ENCODE measurements around the gene FXYD7. TPM values are rescaled to one million over a fixed set of nuclear protein-coding genes. Genes with fewer than 3 reads are reported as not detected.

The FXYD7 gene
- total RNA-seq, 1 experiment from 2014 or later: 0.71 TPM

DNA sequence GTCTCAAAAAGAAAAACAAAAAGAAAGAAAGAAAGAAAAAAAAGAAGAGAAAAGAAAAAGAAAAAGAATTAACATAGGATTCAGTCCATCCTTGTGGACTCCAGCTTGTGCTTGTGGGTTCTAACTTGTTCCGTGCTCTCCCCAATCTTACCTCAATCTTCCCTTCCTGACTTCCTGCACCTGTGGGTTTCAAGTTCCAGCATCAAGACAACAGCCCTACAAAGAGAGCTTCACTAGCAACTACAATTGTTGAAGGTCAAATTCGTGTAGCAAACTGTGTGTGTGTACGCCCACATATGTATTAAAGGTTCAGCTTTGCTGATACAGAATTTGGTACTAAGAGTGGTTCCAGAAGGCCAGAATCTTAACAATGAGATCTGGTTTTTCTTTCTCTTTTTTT, 36.8 kb downstream of the FXYD7 start:
- TF ChIP-seq RAD21 (IDR thresholded peaks at IDR 0.05; ENCODE audit: low read depth): no peak
- no peak for TF ChIP-seq EGR1 (IDR thresholded peaks at IDR 0.05; ENCODE audit: low read depth)
- no peak for TF ChIP-seq ZFX (IDR thresholded peaks at IDR 0.05)
- TF ChIP-seq ATF3 (IDR thresholded peaks at IDR 0.05): no peak
- TF ChIP-seq EZH2 (IDR thresholded peaks at IDR 0.05): no peak
- no peak for TF ChIP-seq TCF7L2 (IDR thresholded peaks at IDR 0.05; ENCODE audit: borderline replicate concordance, extremely low read depth, insufficient read depth, insufficient read length)
- no peak for TF ChIP-seq POLR2A (IDR thresholded peaks at IDR 0.05; ENCODE audit: borderline replicate concordance, extremely low read depth, insufficient read depth, insufficient read length)
- no peak for TF ChIP-seq ELF1 (IDR thresholded peaks at IDR 0.05; ENCODE audit: borderline replicate concordance, low read depth)
- TF ChIP-seq, protein P1, sequence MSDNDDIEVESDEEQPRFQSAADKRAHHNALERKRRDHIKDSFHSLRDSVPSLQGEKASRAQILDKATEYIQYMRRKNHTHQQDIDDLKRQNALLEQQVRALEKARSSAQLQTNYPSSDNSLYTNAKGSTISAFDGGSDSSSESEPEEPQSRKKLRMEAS (IDR thresholded peaks at IDR 0.05): no peak
- no peak for TF ChIP-seq SP1 (IDR thresholded peaks at IDR 0.05; ENCODE audit: low read depth)
- TF ChIP-seq POLR2AphosphoS5 (IDR thresholded peaks at IDR 0.05; ENCODE audit: low read depth, low read length): no peak
- TF ChIP-seq CEBPB (IDR thresholded peaks at IDR 0.05; ENCODE audit: low read depth): no peak
- no peak for TF ChIP-seq CBX3 (IDR thresholded peaks at IDR 0.05; ENCODE audit: low read depth)
- H3K4me2 ChIP-seq (ENCODE audit: low read length): no peak overlapping the region
- no peak overlapping the region for H3K9ac ChIP-seq (ENCODE audit: low read length)
- H2AFZ ChIP-seq (ENCODE audit: low read depth, low read length, poor library complexity, severe bottlenecking): no peak overlapping the region
- ATAC-seq (no peak), DNase-seq (ENCODE audit: low read depth, low spot score) (no peak)
- H3K9me2 ChIP-seq (ENCODE audit: insufficient read depth): no peaks in the 10 kb centered on the region
- no peaks in the 10 kb centered on the region for H3K36me3 ChIP-seq (ENCODE audit: control insufficient read depth in 1 of 2, insufficient read depth in 2 of 2, low read length in 2 of 2)
- H3K4me1 ChIP-seq (ENCODE audit: control insufficient read depth in 1 of 2, insufficient read depth in 2 of 2, low read length in 2 of 2): peaks cover 5 to 24% of the 10 kb centered on the region in 2 experiments; a peak in 2 of 4 replicates
- no peaks in the 10 kb centered on the region for H4K20me1 ChIP-seq (ENCODE audit: insufficient read depth)
- ChIA-PET RAD21 (ENCODE audit: low non-redundant PET in 1 of 2, low total read pairs in 2 of 2, uncharacterized antibody in 2 of 2, unreplicated experiment in 2 of 2) (no interaction called here), POLR2A (no interaction called here), CTCF (no interaction called here)
- no peaks in the 10 kb centered on the region for H3K79me2 ChIP-seq (ENCODE audit: insufficient read depth, low read length)
- H3K27ac ChIP-seq (ENCODE audit: low read depth, low read length): no peak overlapping the region
- intact Hi-C loops (cut with micrococcal nuclease): no loop called here
- BruUV-seq (replicated peaks): no TSS peak
- no peak overlapping the region for H3K4me3 ChIP-seq (replicated peaks in 1 of 2; ENCODE audit: low read depth in 1 of 2, low read length in 2 of 2)
- no peaks in the 10 kb centered on the region for H3K9me3 ChIP-seq (ENCODE audit: control insufficient read depth in 1 of 2, insufficient read depth in 1 of 2, low read depth in 1 of 2, low read length in 2 of 2)
- H3K27me3 ChIP-seq (ENCODE audit: insufficient read depth, low read length): no peaks in the 10 kb centered on the region

DNA sequence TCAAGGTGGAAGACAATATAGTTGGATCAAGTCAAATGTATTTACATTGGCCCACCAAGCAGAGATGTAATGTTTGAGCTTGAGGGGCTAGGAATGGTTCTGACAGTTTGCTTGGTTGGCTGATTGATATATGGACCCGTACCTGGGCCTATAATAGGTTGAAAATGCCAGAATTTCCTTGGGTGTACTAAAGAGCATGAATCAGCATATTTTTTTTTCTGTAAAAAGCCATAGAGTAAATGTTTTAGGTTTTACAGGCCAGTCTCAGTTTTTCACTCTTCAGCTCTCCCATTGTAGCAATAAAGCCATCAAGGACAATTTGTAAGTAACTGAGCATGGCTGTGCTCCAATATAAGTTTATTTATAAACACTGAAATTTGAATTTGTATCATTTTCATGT, 38.3 kb downstream of the FXYD7 start:
- POLR2A ChIA-PET: no interaction called here

More for the DNA sequence above, 38.3 kb downstream of the FXYD7 start:
- ChIA-PET RAD21 (ENCODE audit: low non-redundant PET in 1 of 2, low total read pairs in 2 of 2, uncharacterized antibody in 2 of 2, unreplicated experiment in 2 of 2) (no interaction called here), CTCF (no interaction called here)
- Histone ChIP-seq H3K79me2 (ENCODE audit: insufficient read depth, low read length) (no peaks in the 10 kb centered on the region), H3K9ac (ENCODE audit: low read length) (no peak overlapping the region), H3K9me2 (ENCODE audit: insufficient read depth) (no peaks in the 10 kb centered on the region), H3K4me2 (ENCODE audit: low read length) (no peak overlapping the region), H3K4me1 (ENCODE audit: control insufficient read depth in 1 of 2, insufficient read depth in 2 of 2, low read length in 2 of 2) (peaks cover 0 to 8% of the 10 kb centered on the region in 2 experiments; a peak in 1 of 4 replicates), H3K9me3 (ENCODE audit: control insufficient read depth in 1 of 2, insufficient read depth in 1 of 2, low read depth in 1 of 2, low read length in 2 of 2) (no peaks in the 10 kb centered on the region), H3K36me3 (ENCODE audit: control insufficient read depth in 1 of 2, insufficient read depth in 2 of 2, low read length in 2 of 2) (no peaks in the 10 kb centered on the region), H3K27me3 (ENCODE audit: insufficient read depth, low read length) (no peaks in the 10 kb centered on the region), H2AFZ (ENCODE audit: low read depth, low read length, poor library complexity, severe bottlenecking) (no peak overlapping the region), H4K20me1 (ENCODE audit: insufficient read depth) (no peaks in the 10 kb centered on the region), H3K27ac (ENCODE audit: low read depth, low read length) (no peak overlapping the region), H3K4me3 (replicated peaks in 1 of 2; ENCODE audit: low read depth in 1 of 2, low read length in 2 of 2) (no peak overlapping the region)
- ATAC-seq: no peak
- no peak for DNase-seq (ENCODE audit: low read depth, low spot score)
- intact Hi-C loops (cut with micrococcal nuclease): no loop called here
- no peak for TF ChIP-seq SIN3A (IDR thresholded peaks at IDR 0.05; ENCODE audit: low read depth)
- TF ChIP-seq POLR2A (IDR thresholded peaks at IDR 0.05; ENCODE audit: borderline replicate concordance, extremely low read depth, insufficient read depth, insufficient read length): no peak
- no peak for TF ChIP-seq ATF3 (IDR thresholded peaks at IDR 0.05)
- no peak for TF ChIP-seq YY1 (IDR thresholded peaks at IDR 0.05; ENCODE audit: extremely low read depth, insufficient replicate concordance, low read depth, low read length)
- no TSS peak for BruUV-seq (replicated peaks)

Data from HCT116 (cell line).